NCI-H2196 (cell line): ENCODE data around the gene PWWP3B.
A peak's percentile ranks its signal among the peaks of the same experiment; 100 is the strongest.
"Not testable (repeated sequence)": the region's sequence is repeated elsewhere in the genome, so short reads cannot be mapped to it uniquely, and the experiment has no call there.

Source experiments
- DNase-seq: peaks from one replicate; lab custom pipeline; 2025; ENCODE audit not compliant: unreplicated experiment; lab: John Stamatoyannopoulos, UW

PWWP3B gene

GRCh38 chrX:106168107-106168506 is at the start of gene PWWP3B:
PWWP3B (plus strand) TSS chrX:106168305; CDS start chrX:106205433, 37,128 bp downstream.
- no peak for DNase-seq

- no peak for DNase-seq
These were observed 29.1 kb upstream of the PWWP3B start for GRCh38 chrX:106139048-106139447.

- DNase-seq = no peak
These were observed 23.1 kb upstream of the PWWP3B start for GRCh38 chrX:106144755-106145639.

GRCh38 chrX:106150701-106151100 is 17.4 kb upstream of the PWWP3B start:
- no peak for DNase-seq

GRCh38 chrX:106159861-106160282 is 8.2 kb upstream of the PWWP3B start:
- no peak for DNase-seq

GRCh38 chrX:106170318-106170717 is 2.2 kb downstream of the PWWP3B start:
- DNase-seq = peak; percentile 0

- no peak for DNase-seq
These were observed 3.3 kb downstream of the PWWP3B start for GRCh38 chrX:106171293-106171820.

GRCh38 chrX:106177106-106177981 is 9.2 kb downstream of the PWWP3B start:
- no peak for DNase-seq

- no peak for DNase-seq
These were observed 9.8 kb downstream of the PWWP3B start for GRCh38 chrX:106177982-106178321.

GRCh38 chrX:106178826-106179225 is 10.7 kb downstream of the PWWP3B start:
- DNase-seq = no peak

GRCh38 chrX:106183685-106184084 is 15.6 kb downstream of the PWWP3B start:
- not testable (repeated sequence) for DNase-seq

- no peak for DNase-seq
These were observed 33.5 kb downstream of the PWWP3B start for GRCh38 chrX:106201502-106202178.

GRCh38 chrX:106203315-106203714 is 35.2 kb downstream of the PWWP3B start:
- no peak for DNase-seq

- DNase-seq = no peak
These were observed 40.0 kb downstream of the PWWP3B start for GRCh38 chrX:106208154-106208553.
